Cardiac fibroblast (primary cell): ENCODE data around the gene ZNF653.

Experiments used
- DNase-seq, 2 donors: peaks; one replicate each; pipeline versions ENCODE4 v3.0.0 to v3.0.0-alpha.2; 2010; ENCODE audit warnings: low read depth in 2 of 2
- H3K4me3 ChIP-seq, 2 donors: replicated peaks in 1 of 2; 1 replicate in 1 of 2; 2 replicates in 1 of 2; pipeline ENCODE4 v1.5.1; 2011; ENCODE audit warnings: low read depth in 2 of 2, low read length in 2 of 2, mild to moderate bottlenecking in 2 of 2, moderate library complexity in 1 of 2
- TF ChIP-seq, protein P1 (sequence below): IDR thresholded peaks from one replicate; pipeline ENCODE4 v1.5.1; 2011; ENCODE audit warnings: low read depth, mild to moderate bottlenecking, low read length, inconsistent platforms

ZNF653 gene

DNA sequence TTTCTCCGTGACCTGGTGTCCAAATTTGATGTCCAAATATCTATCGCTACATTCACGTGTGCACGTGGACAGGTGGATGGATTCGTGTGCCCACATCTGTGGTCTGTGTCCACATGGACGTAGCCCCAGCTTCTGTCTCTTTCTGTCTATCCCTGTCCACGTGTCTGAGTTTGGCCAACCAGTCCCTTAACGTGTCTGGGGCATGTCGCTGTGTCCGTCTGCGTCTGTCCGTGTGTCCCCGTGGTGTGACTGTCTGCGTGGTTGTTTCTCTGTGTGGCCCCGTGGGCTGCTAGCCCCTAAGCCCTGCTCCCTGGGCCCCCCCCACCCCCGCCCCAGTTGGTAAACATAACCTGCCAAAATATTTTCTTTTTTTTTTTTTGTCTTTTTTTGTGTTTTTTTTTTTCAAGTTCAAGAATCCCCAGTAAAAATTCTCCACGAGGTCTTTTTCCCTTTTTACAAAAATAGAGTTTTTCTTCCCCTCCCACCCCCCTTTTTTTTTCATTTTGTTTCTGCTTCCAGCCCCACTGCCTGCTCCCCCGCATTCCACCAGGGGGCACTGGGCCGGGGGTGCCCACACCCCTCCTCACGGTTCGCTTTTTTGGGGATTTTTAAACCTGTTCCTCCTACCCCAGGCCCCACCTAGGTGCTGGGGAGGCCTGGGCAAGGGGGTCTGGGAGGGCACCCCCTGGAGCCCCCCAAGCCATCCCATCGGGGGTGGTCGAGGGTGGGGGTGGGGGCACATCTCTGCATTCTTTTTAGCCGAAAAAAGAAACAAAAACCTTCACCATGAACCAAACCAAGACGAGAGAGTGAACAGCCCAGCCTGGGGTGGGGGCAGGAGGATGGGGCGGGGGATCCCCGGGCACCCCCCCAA lies 51.9 kb downstream of the ZNF653 start:
- no peak for DNase-seq
- TF ChIP-seq, protein P1, sequence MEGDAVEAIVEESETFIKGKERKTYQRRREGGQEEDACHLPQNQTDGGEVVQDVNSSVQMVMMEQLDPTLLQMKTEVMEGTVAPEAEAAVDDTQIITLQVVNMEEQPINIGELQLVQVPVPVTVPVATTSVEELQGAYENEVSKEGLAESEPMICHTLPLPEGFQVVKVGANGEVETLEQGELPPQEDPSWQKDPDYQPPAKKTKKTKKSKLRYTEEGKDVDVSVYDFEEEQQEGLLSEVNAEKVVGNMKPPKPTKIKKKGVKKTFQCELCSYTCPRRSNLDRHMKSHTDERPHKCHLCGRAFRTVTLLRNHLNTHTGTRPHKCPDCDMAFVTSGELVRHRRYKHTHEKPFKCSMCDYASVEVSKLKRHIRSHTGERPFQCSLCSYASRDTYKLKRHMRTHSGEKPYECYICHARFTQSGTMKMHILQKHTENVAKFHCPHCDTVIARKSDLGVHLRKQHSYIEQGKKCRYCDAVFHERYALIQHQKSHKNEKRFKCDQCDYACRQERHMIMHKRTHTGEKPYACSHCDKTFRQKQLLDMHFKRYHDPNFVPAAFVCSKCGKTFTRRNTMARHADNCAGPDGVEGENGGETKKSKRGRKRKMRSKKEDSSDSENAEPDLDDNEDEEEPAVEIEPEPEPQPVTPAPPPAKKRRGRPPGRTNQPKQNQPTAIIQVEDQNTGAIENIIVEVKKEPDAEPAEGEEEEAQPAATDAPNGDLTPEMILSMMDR: peak; percentile 47
- H3K4me3 ChIP-seq: no peak overlapping the region

DNA sequence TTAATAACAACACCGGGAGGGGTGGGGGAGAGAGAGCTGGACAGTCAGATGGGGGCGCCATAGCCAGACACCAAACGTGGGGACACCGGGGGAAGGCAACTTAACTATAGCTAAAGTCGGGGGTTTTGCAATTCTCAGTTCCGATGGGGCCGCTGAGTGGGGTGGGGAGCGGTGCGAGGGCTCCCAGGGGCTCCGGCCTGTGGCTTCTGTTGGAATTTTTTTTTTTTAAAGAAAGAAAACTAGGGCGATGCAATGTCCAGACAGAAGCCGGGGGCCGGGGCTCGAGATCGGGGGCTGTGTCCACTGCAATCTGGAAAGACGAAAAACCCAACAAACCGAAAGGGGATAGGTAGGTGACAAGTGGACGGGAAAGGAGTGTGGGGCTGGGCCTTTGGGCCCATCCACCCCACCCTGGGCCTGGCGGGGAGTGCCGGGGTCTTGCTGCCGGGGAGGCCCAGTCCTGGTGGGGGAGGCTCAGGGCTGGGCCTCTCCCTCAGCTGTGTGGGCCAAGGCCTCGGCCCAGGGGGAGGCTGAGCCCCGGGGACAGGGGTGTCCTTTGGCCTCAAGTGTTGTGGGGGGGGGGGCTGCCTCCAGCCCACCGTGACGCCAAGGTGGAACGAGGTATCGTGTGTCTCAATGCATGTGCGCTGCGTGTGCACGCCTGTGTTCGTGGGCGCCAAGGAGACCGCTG lies 52.9 kb downstream of the ZNF653 start:
- TF ChIP-seq, protein P1: no peak
- H3K4me3 ChIP-seq: no peak overlapping the region
- no peak for DNase-seq

DNA sequence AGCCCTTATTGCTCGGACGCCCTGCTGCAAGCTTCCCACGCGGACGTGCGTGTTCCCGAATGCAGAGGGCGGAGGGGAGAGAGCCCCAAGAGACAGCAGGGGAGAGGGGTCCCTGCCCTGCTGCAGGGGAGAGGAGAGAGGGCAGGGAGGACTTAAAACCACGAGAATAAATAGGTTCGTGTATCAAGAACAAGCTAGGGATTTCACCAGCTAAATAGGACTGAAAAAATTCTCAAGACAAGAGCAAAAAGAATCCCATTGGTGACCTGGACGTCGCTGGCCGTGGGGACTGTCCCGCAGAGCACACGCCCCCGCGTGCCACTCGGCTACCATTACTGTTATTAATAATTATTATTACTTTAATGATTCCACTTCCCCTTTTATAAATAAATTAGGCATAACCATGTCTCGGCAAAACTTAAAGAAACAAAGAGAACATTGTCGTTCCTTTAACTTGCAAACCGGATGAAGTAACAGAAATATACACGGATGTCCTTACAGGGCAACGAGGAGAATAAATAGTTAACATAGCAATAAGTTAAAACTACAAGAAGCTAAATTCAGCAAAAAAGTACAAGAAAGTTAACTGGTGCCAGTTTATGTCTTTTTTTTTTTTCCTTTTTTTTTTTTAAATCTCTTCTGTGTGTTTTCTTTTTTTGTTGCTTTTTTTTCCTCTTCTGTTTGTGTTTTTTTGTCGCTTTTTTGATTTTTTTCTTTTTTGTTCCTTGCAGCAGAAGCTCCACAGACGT lies 53.6 kb downstream of the ZNF653 start:
- DNase-seq: no peak
- no peak overlapping the region for H3K4me3 ChIP-seq
- TF ChIP-seq, protein P1: no peak

DNA sequence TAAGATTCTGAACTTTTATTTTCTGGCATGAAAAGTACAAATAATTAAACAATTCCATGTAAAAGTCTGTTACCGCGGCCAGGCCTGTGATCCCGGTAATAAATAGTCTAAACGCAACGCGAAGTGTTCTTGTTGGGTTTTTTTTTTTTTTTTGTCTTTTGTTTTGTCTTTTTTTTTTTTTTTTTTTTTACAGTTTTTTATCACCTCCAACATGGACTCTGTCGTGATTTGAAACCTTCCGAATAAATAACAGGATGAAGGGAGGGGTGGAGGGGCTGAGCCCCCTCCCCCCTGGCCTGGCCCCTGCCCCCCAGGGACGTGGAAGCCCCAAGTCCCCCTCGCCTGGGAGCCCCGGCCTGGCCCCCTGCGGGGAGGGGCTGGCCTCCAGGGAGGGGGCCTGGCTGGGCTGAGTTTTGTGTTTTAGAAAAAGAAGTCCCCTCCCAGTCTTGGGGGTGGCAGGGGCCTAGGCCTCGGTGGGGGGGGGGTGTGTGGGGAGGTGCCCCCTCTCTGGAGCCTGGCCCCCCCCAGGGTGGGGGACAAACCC lies 54.2 kb downstream of the ZNF653 start:
- H3K4me3 ChIP-seq: no peak overlapping the region
- TF ChIP-seq, protein P1: no peak
- no peak for DNase-seq

DNA sequence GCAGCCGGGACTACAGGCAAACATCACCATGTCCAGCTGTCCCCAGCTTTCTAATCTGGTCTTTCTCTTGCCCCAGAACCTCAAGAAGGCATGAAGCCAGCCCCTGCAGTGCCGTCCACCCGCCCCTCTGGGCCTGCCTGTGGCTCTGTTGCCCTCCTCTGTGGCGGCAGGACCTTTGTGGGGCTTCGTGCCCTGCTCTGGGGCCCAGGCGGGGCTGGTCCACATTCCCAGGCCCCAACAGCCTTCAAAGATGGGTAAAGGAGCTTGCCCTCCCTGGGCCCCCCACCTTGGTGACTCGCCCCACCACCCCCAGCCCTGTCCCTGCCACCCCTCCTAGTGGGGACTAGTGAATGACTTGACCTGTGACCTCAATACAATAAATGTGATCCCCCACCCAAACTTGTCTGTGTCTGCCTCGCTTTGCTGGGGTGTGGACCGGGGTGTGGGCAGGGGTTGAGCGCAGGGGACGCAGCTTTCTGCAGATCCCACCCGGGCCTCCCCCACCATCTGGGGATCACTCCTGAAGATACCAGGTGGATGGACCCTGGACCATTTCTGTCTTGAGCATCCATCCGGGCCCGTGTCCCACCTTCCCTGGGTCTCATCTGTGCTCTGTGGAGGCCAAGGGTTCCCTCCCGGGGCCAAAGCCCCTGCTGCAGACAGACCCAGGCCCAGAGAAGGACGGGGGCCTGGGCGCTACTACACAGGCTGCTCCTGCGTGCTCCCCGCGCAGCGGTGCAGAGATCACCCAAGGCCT lies 54.9 kb downstream of the ZNF653 start:
- no peak for DNase-seq
- no peak overlapping the region for H3K4me3 ChIP-seq
- TF ChIP-seq, protein P1: no peak

DNA sequence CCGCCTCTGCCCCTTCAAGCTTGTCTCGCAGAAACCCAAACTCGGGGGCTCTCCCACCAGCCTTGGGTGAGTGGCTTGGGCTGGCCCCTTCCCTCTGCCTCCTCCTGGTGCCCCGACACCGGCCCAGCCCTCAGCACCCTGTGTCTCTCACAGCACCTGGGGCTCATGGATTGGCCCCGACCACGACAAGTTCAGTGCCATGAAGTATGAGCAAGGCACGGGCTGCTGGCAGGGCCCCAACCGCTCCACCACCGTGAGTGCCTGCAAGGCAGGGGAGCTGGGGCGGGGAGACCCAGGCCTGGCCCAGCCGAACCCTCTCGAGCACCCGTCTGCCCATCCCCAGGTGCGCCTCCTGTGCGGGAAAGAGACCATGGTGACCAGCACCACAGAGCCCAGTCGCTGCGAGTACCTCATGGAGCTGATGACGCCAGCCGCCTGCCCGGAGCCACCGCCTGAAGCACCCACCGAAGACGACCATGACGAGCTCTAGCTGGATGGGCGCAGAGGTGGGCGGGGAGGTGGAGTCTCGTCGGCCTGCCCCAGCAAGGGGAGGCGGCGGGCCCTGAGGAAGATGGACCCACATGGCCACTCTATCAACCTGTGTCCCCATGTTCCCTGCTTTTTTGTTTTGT lies 56.6 kb downstream of the ZNF653 start:
- TF ChIP-seq, protein P1: no peak
- H3K4me3 ChIP-seq: no peak overlapping the region
- no peak for DNase-seq
